IMR-90 (cell line): ENCODE measurements around the gene ZFR. TPM values are rescaled to one million over a fixed set of nuclear protein-coding genes. Genes with fewer than 3 reads are reported as not detected.

ENCODE experiments used
- ATAC-seq: fragments of 200-7000 bp; cut with Tn5 transposase; 2 replicates; pipeline ENCODE4 v1.9.1; 2020; ENCODE audit warnings: low read depth, mild to moderate bottlenecking, moderate library complexity
- BruUV-seq: library from RNA; stranded (reverse); fragments of 400-500 nt; replicated peaks from 2 replicates; lab custom pipeline; 2021; lab: Mats Ljungman, UMichigan
- CTCF ChIA-PET: fragments of 300-600 bp; formaldehyde crosslinking; extraction: SDS; loops from one replicate; lab custom pipeline; 2021; ENCODE audit warnings: antibody characterized with exemption; lab: Yijun Ruan, JAX
- POLR2A ChIA-PET: fragments of 300-600 bp; sonication (Branson Sonifier 250); formaldehyde crosslinking; loops from one replicate; lab custom pipeline; 2022; ENCODE audit warnings: antibody characterized with exemption; ENCODE audit not compliant: unreplicated experiment; lab: Charles Lee
- DNase-seq: peaks from one replicate; pipeline ENCODE4 v3.0.0; 2013
- H2AFZ ChIP-seq: replicated peaks from 2 replicates; pipeline ENCODE3; 2013; ENCODE audit warnings: low read length, mild to moderate bottlenecking; ENCODE audit not compliant: poor library complexity
- H2AK5ac ChIP-seq: 2 replicates; pipeline ENCODE4 v1.6.1; 2013; ENCODE audit warnings: low read depth, low read length, inconsistent platforms
- H2AK9ac ChIP-seq: replicated peaks from 2 replicates; pipeline ENCODE3; 2013; ENCODE audit warnings: mild to moderate bottlenecking, low read depth, low read length, moderate library complexity; ENCODE audit not compliant: poor library complexity
- H2BK120ac ChIP-seq: 2 replicates; pipeline ENCODE4 v1.6.1; 2013; ENCODE audit warnings: low read depth, low read length, inconsistent platforms
- H2BK15ac ChIP-seq: 3 replicates; pipeline ENCODE4 v1.6.1; 2013; ENCODE audit warnings: low read depth, low read length, inconsistent platforms
- H2BK20ac ChIP-seq: 2 replicates; pipeline ENCODE4 v1.6.1; 2013; ENCODE audit warnings: low read depth, mild to moderate bottlenecking, inconsistent platforms, low read length, moderate library complexity
- H2BK5ac ChIP-seq: 2 replicates; pipeline ENCODE4 v1.6.1; 2013; ENCODE audit warnings: mild to moderate bottlenecking, low read depth, low read length, inconsistent platforms; ENCODE audit not compliant: poor library complexity, severe bottlenecking
- H3K14ac ChIP-seq: replicated peaks from 2 replicates; pipeline ENCODE4 v1.6.1; 2013; ENCODE audit warnings: low read depth, low read length, inconsistent platforms
- H3K18ac ChIP-seq: 2 replicates; pipeline ENCODE4 v1.6.1; 2013; ENCODE audit warnings: low read depth, low read length, control low read depth
- H3K23ac ChIP-seq: 2 replicates; pipeline ENCODE4 v1.6.1; 2013; ENCODE audit warnings: low read depth, low read length, inconsistent platforms
- H3K27ac ChIP-seq: 2 replicates; pipeline ENCODE4 v1.5.1; 2013; ENCODE audit warnings: mild to moderate bottlenecking, control low read depth, low read length; ENCODE audit not compliant: insufficient read depth
- H3K27me3 ChIP-seq: 2 replicates; pipeline ENCODE4 v1.6.1; 2013; ENCODE audit warnings: low read length; ENCODE audit not compliant: control insufficient read depth, insufficient read depth
- H3K36me3 ChIP-seq: 2 replicates; pipeline ENCODE4 v1.6.1; 2013; ENCODE audit warnings: low read length, mixed read lengths; ENCODE audit not compliant: control insufficient read depth, insufficient read depth
- H3K4ac ChIP-seq: 2 replicates; pipeline ENCODE4 v1.6.1; 2013; ENCODE audit warnings: low read depth, low read length, inconsistent platforms
- H3K4me1 ChIP-seq: 2 replicates; pipeline ENCODE4 v1.6.1; 2013; ENCODE audit warnings: low read length, mixed read lengths; ENCODE audit not compliant: control insufficient read depth, insufficient read depth
- H3K4me2 ChIP-seq: 2 replicates; pipeline ENCODE4 v1.6.1; 2013; ENCODE audit warnings: low read depth, mild to moderate bottlenecking, control low read depth, low read length, moderate library complexity
- H3K4me3 ChIP-seq: 2 replicates; pipeline ENCODE4 v1.5.1; 2013; ENCODE audit warnings: low read depth, mild to moderate bottlenecking, control low read depth, low read length, moderate library complexity; ENCODE audit not compliant: insufficient read depth
- H3K56ac ChIP-seq: 2 replicates; pipeline ENCODE4 v1.6.1; 2013; ENCODE audit warnings: low read length, inconsistent platforms; ENCODE audit not compliant: insufficient read depth; ENCODE audit errors: extremely low read depth
- H3K79me1 ChIP-seq, 2 experiments: 2 replicates each; pipeline ENCODE4 v1.6.1; 2013; ENCODE audit warnings: low read length in 2 of 2, inconsistent platforms in 1 of 2, low read depth in 1 of 2
- H3K9ac ChIP-seq: 2 replicates; pipeline ENCODE4 v1.6.1; 2013; ENCODE audit warnings: low read depth, low read length, control low read depth
- H3K9me1 ChIP-seq: 2 replicates; pipeline ENCODE4 v1.6.1; 2013; ENCODE audit warnings: low read length, inconsistent platforms; ENCODE audit not compliant: insufficient read depth
- H3K9me3 ChIP-seq: 2 replicates; pipeline ENCODE4 v1.6.1; 2013; ENCODE audit warnings: low read length; ENCODE audit not compliant: control insufficient read depth, insufficient read depth
- H4K20me1 ChIP-seq: 2 replicates; pipeline ENCODE4 v1.6.1; 2013; ENCODE audit warnings: low read length, inconsistent platforms; ENCODE audit not compliant: insufficient read depth
- H4K5ac ChIP-seq: 2 replicates; pipeline ENCODE4 v1.6.1; 2013; ENCODE audit warnings: mild to moderate bottlenecking, low read depth, low read length, control low read depth
- H4K8ac ChIP-seq, 2 experiments: 2 replicates each; pipeline ENCODE4 v1.6.1; 2013; ENCODE audit warnings: low read depth in 2 of 2, low read length in 2 of 2, control low read depth in 1 of 2, inconsistent platforms in 1 of 2
- H4K91ac ChIP-seq: 2 replicates; pipeline ENCODE4 v1.6.1; 2013; ENCODE audit warnings: low read depth, low read length, inconsistent platforms; ENCODE audit not compliant: insufficient read depth
- CEBPB ChIP-seq: IDR thresholded peaks from 2 replicates; pipeline ENCODE4 v1.6.1; 2012; ENCODE audit warnings: low read depth, low read length, improper control_type of control experiment
- FOS ChIP-seq: fragments of 150-350 bp; IDR thresholded peaks from 2 replicates; pipeline ENCODE4 v1.6.1; 2016; ENCODE audit warnings: low read depth, low read length
- MAFK ChIP-seq: IDR thresholded peaks from 2 replicates; pipeline ENCODE4 v1.6.1; 2012; ENCODE audit warnings: low read depth, low read length, improper control_type of control experiment
- MAZ ChIP-seq: IDR thresholded peaks from 2 replicates; pipeline ENCODE4 v1.6.1; 2012; ENCODE audit warnings: low read depth, mild to moderate bottlenecking, low read length, improper control_type of control experiment, moderate library complexity, borderline replicate concordance
- MXI1 ChIP-seq: IDR thresholded peaks from 2 replicates; pipeline ENCODE4 v1.6.1; 2012; ENCODE audit warnings: low read depth, mild to moderate bottlenecking, low read length, moderate library complexity, borderline replicate concordance
- NFE2L2 ChIP-seq: fragments of 150-350 bp; IDR thresholded peaks from 2 replicates; pipeline ENCODE4 v1.6.1; 2016; ENCODE audit warnings: low read depth, mild to moderate bottlenecking, low read length
- POLR2A ChIP-seq: IDR thresholded peaks from 2 replicates; pipeline ENCODE4 v1.6.1; 2012; ENCODE audit warnings: mild to moderate bottlenecking, low read depth, low read length
- RFX5 ChIP-seq: IDR thresholded peaks from 2 replicates; pipeline ENCODE4 v1.8.0; 2012; ENCODE audit warnings: low read depth, mild to moderate bottlenecking, low read length, moderate library complexity
- SMC3 ChIP-seq: fragments of 150-350 bp; IDR thresholded peaks from 2 replicates; pipeline ENCODE4 v1.6.1; 2016; ENCODE audit warnings: low read depth, mild to moderate bottlenecking, antibody characterized with exemption, low read length, moderate library complexity
- WGBS, 2 experiments: methylation state at CpG; one replicate each; pipeline versions ENCODE4 v1.1.5 to v1.1.7; 2013; ENCODE audit warnings: missing lambda C conversion rate in 2 of 2; ENCODE audit not compliant: insufficient read length in 1 of 2; ENCODE audit errors: extremely low coverage in 2 of 2; 5-methylcytosine and 5-hydroxymethylcytosine counted together
- dilution Hi-C: fragments of 300-500 bp; cut with HindIII; formaldehyde crosslinking; loops from one replicate; pipeline ENCODE4 v1.14.3; 2018; ENCODE audit warnings: low sequenced_read_pairs; ENCODE audit not compliant: unreplicated experiment
- in situ Hi-C: fragments of 300-500 bp; cut with MboI; formaldehyde crosslinking; loops from 3 replicates; pipeline ENCODE4 v1.14.3; 2019; ENCODE audit warnings: low sequenced_read_pairs, inconsistent platforms, mixed read lengths
- intact Hi-C: fragments of 100-400 bp; cut with micrococcal nuclease; formaldehyde crosslinking; loops from 2 replicates; pipeline ENCODE4 v1.10.0; 2022
- polyA plus RNA-seq, 3 experiments: library from polyadenylated mRNA; depleted of rRNA; stranded (reverse); fragments of >200 nt; gene quantifications; 2 replicates each; pipeline ENCODE4 v1.2.3, GENCODE V29; 2012; ENCODE audit warnings: low replicate concordance in 1 of 3
- total RNA-seq: library from RNA; depleted of rRNA; stranded (reverse); fragments of >200 nt; gene quantifications from 2 replicates; pipeline ENCODE4 v1.2.3, GENCODE V29; 2012

The ZFR gene
- total and polyA plus RNA-seq, 2 of the 4 experiments (the other 2 are of a cell fraction): 30.4 to 81.4 TPM

DNA sequence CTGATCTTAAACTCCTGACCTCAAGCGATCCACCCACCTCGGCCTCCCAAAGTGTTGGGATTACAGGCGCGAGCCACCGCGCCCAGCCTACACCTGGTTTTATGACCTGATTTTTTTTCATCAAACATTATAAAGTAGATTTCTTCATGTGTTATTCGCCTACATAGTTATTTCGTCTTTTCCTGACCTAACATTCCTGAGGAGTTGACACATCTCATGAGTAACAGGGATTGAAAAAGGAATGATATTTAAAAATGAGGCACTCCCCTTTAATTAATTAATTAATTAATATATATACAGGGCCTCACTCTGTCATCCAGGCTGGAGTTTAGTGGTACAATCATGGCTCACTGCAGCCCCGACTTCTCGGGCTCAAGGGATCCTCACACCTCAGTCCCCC lies 111.6 kb downstream of the ZFR start:
- no TSS peak for BruUV-seq
- CTCF ChIA-PET: no interaction called here
- intact Hi-C loops: no loop called here

More for the DNA sequence above, 111.6 kb downstream of the ZFR start:
- no peaks in the 10 kb centered on the region for H3K9me3 ChIP-seq
- H2BK15ac ChIP-seq: no peak overlapping the region
- H3K27ac ChIP-seq: no peak overlapping the region
- no peaks in the 10 kb centered on the region for H3K79me1 ChIP-seq
- H3K56ac ChIP-seq: no peak overlapping the region
- H4K91ac ChIP-seq: no peak overlapping the region
- DNase-seq: peak; percentile 49
- no peak overlapping the region for H3K14ac ChIP-seq
- no peak overlapping the region for H3K9ac ChIP-seq
- no peak overlapping the region for H2BK120ac ChIP-seq
- H3K4me3 ChIP-seq: no peak overlapping the region
- no peak overlapping the region for H2BK5ac ChIP-seq
- no peaks in the 10 kb centered on the region for H3K27me3 ChIP-seq
- H4K8ac ChIP-seq: no peak overlapping the region
- in situ Hi-C loops (no loop called here), dilution Hi-C loops (no loop called here)
- no peaks in the 10 kb centered on the region for H3K36me3 ChIP-seq
- no peak overlapping the region for H2AK5ac ChIP-seq
- ATAC-seq: 0 out of 2 replicates have a peak, but pooled peaks have one; percentile 13
- H4K5ac ChIP-seq: no peak overlapping the region
- no peak overlapping the region for H3K18ac ChIP-seq
- no peaks in the 10 kb centered on the region for H3K4me1 ChIP-seq
- H2BK20ac ChIP-seq: no peak overlapping the region
- no peaks in the 10 kb centered on the region for H3K9me1 ChIP-seq
- no peak overlapping the region for H3K4me2 ChIP-seq
- POLR2A ChIA-PET: no interaction called here
- no peak overlapping the region for H2AK9ac ChIP-seq
- TF ChIP-seq SMC3 (no peak), NFE2L2 (no peak), MXI1 (no peak), FOS (no peak), CEBPB (no peak), MAFK (no peak), POLR2A (no peak), RFX5 (no peak), MAZ (no peak)
- no peak overlapping the region for H3K4ac ChIP-seq
- no peak overlapping the region for H3K23ac ChIP-seq
- 100% methylated on average over 1 of the region's 10 CpGs; no CpG with 5 or more reads in 1 of the 2 experiments for WGBS, 2 experiments
- no peak overlapping the region for H2AFZ ChIP-seq
- H4K20me1 ChIP-seq: no peaks in the 10 kb centered on the region
